Ovary (tissue), 9 donors: ENCODE results near the gene SLIT1. TPM values are rescaled to one million over a fixed set of nuclear protein-coding genes. Genes with fewer than 3 reads are reported as not detected.

Source experiments
- DNase-seq, 5 donors: peaks; one replicate each; pipeline ENCODE4 v3.0.0-alpha.2; 2019 to 2020
- H3K27ac ChIP-seq, 2 donors: fragments of 200-600 bp; one replicate each; pipeline versions ENCODE4 v1.5.1 to v1.8.0; 2019 to 2022
- H3K27me3 ChIP-seq: fragments of 200-600 bp; one replicate; pipeline ENCODE4 v1.8.0; 2022
- H3K36me3 ChIP-seq: fragments of 200-600 bp; sonication (generic); one replicate; pipeline ENCODE4 v1.5.1; 2019
- H3K4me1 ChIP-seq: one replicate; pipeline ENCODE4 v1.8.1; 2013; ENCODE audit warnings: mild to moderate bottlenecking, moderate library complexity; ENCODE audit not compliant: insufficient read depth
- H3K4me3 ChIP-seq: fragments of 200-600 bp; sonication (generic); one replicate; pipeline ENCODE4 v1.5.1; 2017
- H3K9me3 ChIP-seq, 2 donors: fragments of 200-600 bp in 1 of 2; sonication (generic) in 1 of 2; one replicate each; pipeline versions ENCODE4 v1.5.1 to v1.8.1; 2013 to 2019; ENCODE audit warnings: mild to moderate bottlenecking in 1 of 2, moderate library complexity in 1 of 2
- EP300 ChIP-seq: sonication (generic); formaldehyde crosslinking; IDR thresholded peaks from one replicate; pipeline ENCODE4 v1.6.1; 2017; ENCODE audit warnings: antibody characterized with exemption
- POLR2A ChIP-seq: fragments of 450-650 bp; IDR thresholded peaks from one replicate; pipeline ENCODE4 v1.6.1; 2017; ENCODE audit warnings: antibody characterized with exemption, mild to moderate bottlenecking, moderate library complexity
- WGBS, 3 donors: extraction: QIAGEN DNeasy Blood & Tissue Kit in 1 of 3; methylation state at CpG; one replicate each; pipeline versions ENCODE4 v1.1.5 to v1.1.7; 2013 to 2017; 5-methylcytosine and 5-hydroxymethylcytosine counted together
- intact Hi-C, 4 donors: fragments of 100-400 bp; cut with DNase I; formaldehyde crosslinking; loops; one replicate each; pipeline versions ENCODE4 v1.11.0 to v1.15.1; 2022 to 2023
- polyA plus RNA-seq, 2 donors: library from polyadenylated mRNA; stranded (reverse); fragments of 200-250 nt in 1 of 2; fragments of 350-450 nt in 1 of 2; fragmentation: Illumina TruSeq in 1 of 2; extraction: RNeasy Lipid Tissue Mini Kit (QIAGEN cat#74804) in 1 of 2; gene quantifications; one replicate each; pipeline ENCODE4 v1.2.3, GENCODE V29; 2013 to 2014
- total RNA-seq, 7 donors: library from RNA; depleted of rRNA in 2 of 7; stranded (reverse); fragments of >200 nt in 2 of 7; fragmentation: NEBNext Ultra II Directional in 3 of 7; extraction: Animal tissue kit (Norgen Biotek cat#: 25700) in 3 of 7; gene quantifications; one replicate each; pipeline versions ENCODE4 v1.1.0 to v1.2.4, GENCODE V29; 2016 to 2023
- TF ChIP-seq, protein P1 (sequence below), 3 donors: fragments of 450-650 bp in 2 of 3; fragments of 200-600 bp in 1 of 3; IDR thresholded peaks; one replicate each; pipeline versions ENCODE4 v1.5.1 to v1.8.0; 2016 to 2022; ENCODE audit warnings: antibody characterized with exemption in 3 of 3, mild to moderate bottlenecking in 1 of 3
- donor health status: DM: no; HTN: no; CAD: no; lungs with moderate emphysema.
- donor health status: DM: no; HTN: no; CAD: no.
- donor health status: Bipolar disorder and iron deficiency.
- donor health status: DM: yes; HTN: yes; CAD: no.
- donor health status: DM: no; HTN: no; CAD: no.
- donor health status: DM: yes; HTN: yes; CAD: no.

The SLIT1 gene
- total and polyA plus RNA-seq, 9 donors = under 0.01 to 0.62 (median 0.25) TPM

DNA sequence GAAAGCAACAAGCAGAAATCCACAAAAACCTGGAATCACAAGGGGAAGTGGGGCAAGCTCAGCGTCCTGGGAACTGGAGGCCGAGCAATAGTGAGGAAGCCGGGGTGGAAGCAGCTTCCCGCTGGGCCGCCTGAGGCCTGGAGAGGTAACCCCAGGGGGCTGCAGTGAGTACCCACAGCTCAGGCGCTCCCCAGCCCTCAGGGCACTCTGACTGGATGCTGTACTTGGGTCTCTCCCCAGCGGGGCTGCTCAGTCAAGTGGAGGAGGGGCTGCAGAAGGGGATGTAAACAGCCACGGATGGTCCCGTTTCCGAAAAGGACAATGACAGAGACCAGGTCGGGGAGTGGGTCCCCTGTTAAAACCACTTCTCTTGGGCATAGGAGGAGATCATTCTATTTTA, 50.3 kb downstream of the SLIT1 start:
- TF ChIP-seq, protein P1, sequence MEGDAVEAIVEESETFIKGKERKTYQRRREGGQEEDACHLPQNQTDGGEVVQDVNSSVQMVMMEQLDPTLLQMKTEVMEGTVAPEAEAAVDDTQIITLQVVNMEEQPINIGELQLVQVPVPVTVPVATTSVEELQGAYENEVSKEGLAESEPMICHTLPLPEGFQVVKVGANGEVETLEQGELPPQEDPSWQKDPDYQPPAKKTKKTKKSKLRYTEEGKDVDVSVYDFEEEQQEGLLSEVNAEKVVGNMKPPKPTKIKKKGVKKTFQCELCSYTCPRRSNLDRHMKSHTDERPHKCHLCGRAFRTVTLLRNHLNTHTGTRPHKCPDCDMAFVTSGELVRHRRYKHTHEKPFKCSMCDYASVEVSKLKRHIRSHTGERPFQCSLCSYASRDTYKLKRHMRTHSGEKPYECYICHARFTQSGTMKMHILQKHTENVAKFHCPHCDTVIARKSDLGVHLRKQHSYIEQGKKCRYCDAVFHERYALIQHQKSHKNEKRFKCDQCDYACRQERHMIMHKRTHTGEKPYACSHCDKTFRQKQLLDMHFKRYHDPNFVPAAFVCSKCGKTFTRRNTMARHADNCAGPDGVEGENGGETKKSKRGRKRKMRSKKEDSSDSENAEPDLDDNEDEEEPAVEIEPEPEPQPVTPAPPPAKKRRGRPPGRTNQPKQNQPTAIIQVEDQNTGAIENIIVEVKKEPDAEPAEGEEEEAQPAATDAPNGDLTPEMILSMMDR (IDR thresholded peaks at IDR 0.05) = no peak
- TF ChIP-seq EP300 = no peak
- TF ChIP-seq POLR2A = no peak
- no peak overlapping the region for H3K4me3 ChIP-seq
- DNase-seq = no peak
- no peaks in the 10 kb centered on the region for H3K36me3 ChIP-seq
- intact Hi-C loops = no loop called here
- WGBS, 3 donors = 74 to 81% (median 78%) methylated on average over 11 of the region's 11 CpGs
- H3K27ac ChIP-seq = no peak overlapping the region
- H3K4me1 ChIP-seq = no peaks in the 10 kb centered on the region
- no peaks in the 10 kb centered on the region for H3K9me3 ChIP-seq
- H3K27me3 ChIP-seq = no peaks in the 10 kb centered on the region

DNA sequence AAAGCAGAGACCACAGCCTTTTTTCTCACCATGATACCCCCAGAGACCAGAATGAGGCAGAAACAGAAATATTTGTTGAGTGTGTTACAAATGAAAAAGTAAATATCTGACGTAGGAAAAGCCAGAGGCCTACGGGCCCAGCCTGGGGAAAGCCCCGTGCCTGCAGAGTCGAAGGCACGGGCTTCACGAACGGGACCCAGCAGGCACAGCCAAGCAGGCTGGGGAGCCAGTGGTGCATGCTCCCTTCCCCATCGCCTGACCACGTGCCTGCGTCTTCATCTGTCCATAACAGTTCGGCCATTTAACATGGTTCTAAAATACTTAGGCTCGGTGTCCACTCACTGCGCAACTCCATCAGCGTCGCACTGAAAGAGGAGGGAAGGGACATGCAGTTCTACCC, 50.8 kb downstream of the SLIT1 start:
- 90 to 93% (median 92%) methylated on average over 15 of the region's 15 CpGs for WGBS, 3 donors
- no peak for DNase-seq

DNA sequence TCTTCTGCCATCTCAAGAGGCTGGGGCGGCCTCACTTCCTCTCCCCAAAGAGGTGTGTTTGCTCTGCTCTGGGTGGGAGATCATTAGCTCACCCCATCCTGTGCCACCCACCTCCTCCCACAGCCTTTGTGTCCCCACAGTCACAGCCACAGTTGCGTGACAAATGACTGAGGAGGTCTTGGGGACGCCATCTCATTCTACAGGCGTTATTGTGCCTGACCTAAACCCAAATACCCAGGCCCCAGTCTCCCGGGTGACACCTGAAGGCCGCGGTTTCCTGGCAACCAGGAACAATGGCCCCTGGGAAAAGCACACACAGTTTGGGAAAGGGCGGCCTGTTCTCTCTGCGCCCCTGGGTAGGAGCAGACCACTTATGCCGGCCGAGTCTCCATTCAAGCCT, 51.6 kb downstream of the SLIT1 start:
- H3K27ac ChIP-seq = no peak overlapping the region
- no peaks in the 10 kb centered on the region for H3K9me3 ChIP-seq
- intact Hi-C loops = no loop called here
- no peaks in the 10 kb centered on the region for H3K36me3 ChIP-seq
- H3K4me1 ChIP-seq = no peaks in the 10 kb centered on the region
- H3K4me3 ChIP-seq = no peak overlapping the region
- 71 to 84% (median 83%) methylated on average over 7 to 11 of the region's 11 CpGs for WGBS, 3 donors
- DNase-seq = no peak
- TF ChIP-seq, protein P1 (IDR thresholded peaks at IDR 0.05) = no peak
- TF ChIP-seq EP300 = no peak
- TF ChIP-seq POLR2A = no peak
- no peaks in the 10 kb centered on the region for H3K27me3 ChIP-seq

More for the DNA sequence above, 50.8 kb downstream of the SLIT1 start:
- H3K9me3 ChIP-seq = no peaks in the 10 kb centered on the region
- no peaks in the 10 kb centered on the region for H3K4me1 ChIP-seq
- intact Hi-C loops = no loop called here
- no peak overlapping the region for H3K27ac ChIP-seq
- H3K27me3 ChIP-seq = no peaks in the 10 kb centered on the region
- no peak overlapping the region for H3K4me3 ChIP-seq
- TF ChIP-seq, protein P1 (IDR thresholded peaks at IDR 0.05) = no peak
- TF ChIP-seq EP300 (no peak), POLR2A (no peak)
- no peaks in the 10 kb centered on the region for H3K36me3 ChIP-seq

DNA sequence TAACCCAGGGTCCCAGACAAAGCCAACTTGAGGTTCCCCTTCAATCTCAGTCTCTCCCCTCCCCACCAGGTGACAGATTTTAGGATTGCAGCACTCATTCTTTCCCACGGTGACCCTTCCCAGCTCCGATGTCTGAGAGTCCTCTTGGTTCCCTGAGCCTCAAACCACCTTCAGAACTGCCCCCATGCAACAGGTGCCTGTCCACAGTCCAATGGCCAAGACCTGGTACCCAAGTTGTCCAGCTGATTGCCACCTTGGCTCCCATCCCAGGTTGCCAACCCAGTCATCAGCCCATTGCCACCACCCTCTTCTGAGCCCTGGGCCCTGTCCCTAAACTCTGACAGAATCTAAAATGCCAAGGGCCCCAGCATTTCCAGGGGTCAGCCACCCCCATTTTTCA, 53.5 kb downstream of the SLIT1 start:
- H3K4me1 ChIP-seq = no peaks in the 10 kb centered on the region
- WGBS, 3 donors = 96 to 100% (median 98%) methylated on average over 2 of the region's 2 CpGs
- H3K36me3 ChIP-seq = no peaks in the 10 kb centered on the region
- TF ChIP-seq POLR2A (no peak), EP300 (no peak)
- TF ChIP-seq, protein P1 (IDR thresholded peaks at IDR 0.05) = no peak
- H3K4me3 ChIP-seq = no peak overlapping the region
- no peaks in the 10 kb centered on the region for H3K27me3 ChIP-seq
- H3K9me3 ChIP-seq = no peaks in the 10 kb centered on the region
- intact Hi-C loops = no loop called here
- no peak for DNase-seq
- no peak overlapping the region for H3K27ac ChIP-seq
